Measurements from ENCODE around the gene FZD10.

The FZD10 gene, protein sequence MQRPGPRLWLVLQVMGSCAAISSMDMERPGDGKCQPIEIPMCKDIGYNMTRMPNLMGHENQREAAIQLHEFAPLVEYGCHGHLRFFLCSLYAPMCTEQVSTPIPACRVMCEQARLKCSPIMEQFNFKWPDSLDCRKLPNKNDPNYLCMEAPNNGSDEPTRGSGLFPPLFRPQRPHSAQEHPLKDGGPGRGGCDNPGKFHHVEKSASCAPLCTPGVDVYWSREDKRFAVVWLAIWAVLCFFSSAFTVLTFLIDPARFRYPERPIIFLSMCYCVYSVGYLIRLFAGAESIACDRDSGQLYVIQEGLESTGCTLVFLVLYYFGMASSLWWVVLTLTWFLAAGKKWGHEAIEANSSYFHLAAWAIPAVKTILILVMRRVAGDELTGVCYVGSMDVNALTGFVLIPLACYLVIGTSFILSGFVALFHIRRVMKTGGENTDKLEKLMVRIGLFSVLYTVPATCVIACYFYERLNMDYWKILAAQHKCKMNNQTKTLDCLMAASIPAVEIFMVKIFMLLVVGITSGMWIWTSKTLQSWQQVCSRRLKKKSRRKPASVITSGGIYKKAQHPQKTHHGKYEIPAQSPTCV

DNA sequence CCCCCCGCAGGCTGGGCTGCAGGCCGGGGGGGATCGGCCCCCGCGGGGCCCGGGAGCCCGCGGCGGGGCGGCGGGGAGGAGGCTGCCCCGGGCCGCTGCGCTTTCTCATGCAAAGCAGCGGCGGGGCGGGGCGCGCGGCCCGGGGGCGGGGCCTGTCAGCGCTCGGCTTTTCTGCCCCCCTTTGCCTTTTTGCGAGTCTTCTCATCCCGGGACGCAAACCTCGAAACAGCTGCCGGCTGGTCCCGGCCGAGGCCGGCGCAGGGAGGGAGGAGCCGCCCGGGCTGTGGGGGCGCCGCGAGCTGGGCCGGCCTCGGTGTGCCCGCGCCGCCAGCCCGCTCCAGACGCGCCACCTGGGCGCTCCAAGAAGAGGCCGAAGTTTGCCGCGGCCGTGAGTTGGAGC lies at the start of gene FZD10:
TSS of gene FZD10 (plus strand) at position 198 of the 400 bp plus-strand sequence. CDS start 479 bp downstream, outside the sequence.
- TF ChIP-seq, protein P1, sequence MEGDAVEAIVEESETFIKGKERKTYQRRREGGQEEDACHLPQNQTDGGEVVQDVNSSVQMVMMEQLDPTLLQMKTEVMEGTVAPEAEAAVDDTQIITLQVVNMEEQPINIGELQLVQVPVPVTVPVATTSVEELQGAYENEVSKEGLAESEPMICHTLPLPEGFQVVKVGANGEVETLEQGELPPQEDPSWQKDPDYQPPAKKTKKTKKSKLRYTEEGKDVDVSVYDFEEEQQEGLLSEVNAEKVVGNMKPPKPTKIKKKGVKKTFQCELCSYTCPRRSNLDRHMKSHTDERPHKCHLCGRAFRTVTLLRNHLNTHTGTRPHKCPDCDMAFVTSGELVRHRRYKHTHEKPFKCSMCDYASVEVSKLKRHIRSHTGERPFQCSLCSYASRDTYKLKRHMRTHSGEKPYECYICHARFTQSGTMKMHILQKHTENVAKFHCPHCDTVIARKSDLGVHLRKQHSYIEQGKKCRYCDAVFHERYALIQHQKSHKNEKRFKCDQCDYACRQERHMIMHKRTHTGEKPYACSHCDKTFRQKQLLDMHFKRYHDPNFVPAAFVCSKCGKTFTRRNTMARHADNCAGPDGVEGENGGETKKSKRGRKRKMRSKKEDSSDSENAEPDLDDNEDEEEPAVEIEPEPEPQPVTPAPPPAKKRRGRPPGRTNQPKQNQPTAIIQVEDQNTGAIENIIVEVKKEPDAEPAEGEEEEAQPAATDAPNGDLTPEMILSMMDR (IDR thresholded peaks at IDR 0.05; ENCODE audit: control extremely low read depth, extremely low read depth, low read depth, missing control alignments): no peak
- no peak for DNase-seq (ENCODE audit: extremely low spot score)
- ChIA-PET POLR2A (no interaction called here), CTCF (no interaction called here)

DNA sequence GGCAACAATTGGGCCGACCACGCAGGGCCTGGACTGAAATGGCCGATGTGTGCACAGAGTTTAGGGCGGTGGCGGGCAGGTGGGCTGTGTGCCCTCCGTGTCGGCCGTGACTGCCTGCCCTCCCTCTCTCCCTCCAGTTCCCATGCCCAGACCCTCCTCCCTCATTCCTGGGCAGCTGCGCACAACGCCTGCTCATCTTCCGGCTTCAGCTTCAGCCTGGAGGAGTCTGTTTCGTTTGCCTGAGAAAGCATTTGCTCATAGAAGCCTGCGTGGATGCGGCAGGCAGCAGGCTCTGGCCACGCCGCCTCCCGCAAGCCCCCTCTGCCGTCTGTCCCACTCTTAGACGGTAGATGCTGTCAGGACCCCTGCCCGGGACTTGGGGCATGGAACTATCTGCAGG lies 47.3 kb upstream of the FZD10 start:
- POLR2A ChIA-PET: no interaction called here
- CTCF ChIA-PET: no interaction called here
- no peak for DNase-seq (ENCODE audit: extremely low spot score)
- TF ChIP-seq, protein P1 (IDR thresholded peaks at IDR 0.05; ENCODE audit: control extremely low read depth, extremely low read depth, low read depth, missing control alignments): no peak

DNA sequence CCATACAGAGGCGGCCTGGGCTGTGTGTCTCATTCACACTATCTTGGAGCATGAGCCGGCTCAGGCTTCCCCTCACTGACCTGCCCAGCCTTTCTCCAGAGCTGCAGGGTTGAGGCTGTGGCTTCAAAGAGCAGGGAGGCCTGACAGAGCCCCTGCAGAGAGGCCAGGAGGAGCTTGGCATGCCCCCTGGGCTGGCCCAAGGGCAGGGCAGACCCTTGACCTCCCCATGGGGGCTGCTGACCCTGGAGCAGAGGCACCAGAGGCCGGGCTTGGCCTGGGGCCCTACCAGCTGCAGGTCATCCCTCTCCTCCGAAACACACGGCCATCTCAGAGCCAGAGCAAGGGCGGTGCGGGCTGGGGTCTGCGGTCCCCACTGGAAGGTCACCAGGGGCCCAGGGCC lies 46.6 kb upstream of the FZD10 start:
- TF ChIP-seq, protein P1 (IDR thresholded peaks at IDR 0.05; ENCODE audit: control extremely low read depth, extremely low read depth, low read depth, missing control alignments): no peak
- CTCF ChIA-PET: no interaction called here
- POLR2A ChIA-PET: no interaction called here
- no peak for DNase-seq (ENCODE audit: extremely low spot score)

DNA sequence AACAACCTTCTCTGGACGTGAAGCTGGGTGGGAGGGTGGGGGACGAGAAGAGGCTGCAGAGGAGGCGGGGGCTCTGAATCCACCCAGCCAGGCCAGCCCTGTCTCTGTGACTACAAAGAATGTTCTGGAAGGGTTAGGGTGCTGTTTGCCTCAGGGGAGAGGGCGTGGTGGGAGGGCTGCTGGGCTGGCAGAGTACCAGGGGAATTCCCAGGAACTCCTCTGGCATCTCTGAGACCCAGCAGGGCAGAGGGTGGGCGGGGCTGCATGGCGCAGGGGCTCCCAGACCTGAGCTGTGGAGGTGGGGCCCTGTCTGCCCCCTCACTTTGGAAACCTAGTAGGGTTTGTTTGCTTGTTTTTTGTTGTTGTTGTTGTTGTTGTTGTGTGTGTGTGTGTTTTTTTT lies 45.5 kb upstream of the FZD10 start:
- ChIA-PET CTCF (no interaction called here), POLR2A (no interaction called here)
- DNase-seq (ENCODE audit: extremely low spot score): no peak
- TF ChIP-seq, protein P1 (IDR thresholded peaks at IDR 0.05; ENCODE audit: control extremely low read depth, extremely low read depth, low read depth, missing control alignments): no peak

DNA sequence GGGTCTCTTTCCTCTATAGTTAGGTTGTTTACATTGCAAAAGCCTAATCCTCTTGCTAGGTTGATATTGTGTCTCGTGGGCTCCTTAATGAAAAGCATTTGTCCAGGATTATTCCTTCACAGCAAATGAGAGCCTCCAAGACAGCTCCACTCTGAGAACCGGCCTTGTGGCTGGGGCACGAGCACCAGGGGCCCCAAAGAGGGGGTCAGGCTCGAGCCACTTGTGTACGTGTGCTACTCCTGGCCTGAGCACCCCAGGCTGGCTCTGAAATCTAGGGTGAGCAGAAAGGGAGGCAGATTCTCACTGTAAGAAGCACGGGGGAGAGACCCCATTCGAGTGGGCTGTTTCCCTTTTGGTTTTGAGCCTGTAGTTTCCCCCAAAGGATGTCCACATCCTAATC lies 45.0 kb upstream of the FZD10 start:
- TF ChIP-seq, protein P1 (IDR thresholded peaks at IDR 0.05; ENCODE audit: control extremely low read depth, extremely low read depth, low read depth, missing control alignments): no peak
- ChIA-PET CTCF (no interaction called here), POLR2A (no interaction called here)
- DNase-seq (ENCODE audit: extremely low spot score): no peak

DNA sequence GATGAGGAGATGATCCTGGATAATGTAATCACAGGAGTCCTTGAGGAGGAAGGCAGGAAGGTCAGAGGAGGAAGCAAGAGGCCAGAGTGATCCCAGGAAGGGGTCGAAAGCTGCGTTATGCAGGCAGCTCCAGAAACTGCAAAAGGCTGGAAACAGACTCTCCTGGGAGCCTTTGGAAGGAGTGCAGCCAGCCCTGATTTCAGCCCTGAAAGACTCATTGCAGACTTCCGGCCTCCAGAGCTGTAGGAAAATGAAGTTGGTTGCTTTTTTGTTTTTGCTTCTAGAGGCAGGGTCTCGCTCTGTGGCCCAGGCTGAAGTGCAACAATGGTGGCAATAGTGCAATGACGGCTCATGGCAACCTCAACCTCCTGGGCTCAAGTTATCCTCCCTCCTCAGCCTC lies 44.6 kb upstream of the FZD10 start:
- POLR2A ChIA-PET: no interaction called here
- TF ChIP-seq, protein P1 (IDR thresholded peaks at IDR 0.05; ENCODE audit: control extremely low read depth, extremely low read depth, low read depth, missing control alignments): no peak
- CTCF ChIA-PET: no interaction called here
- no peak for DNase-seq (ENCODE audit: extremely low spot score)

All from GM10248 (cell line).